Left forelimb (tissue), 1 donor: ENCODE results near the gene NLRP5.
"Not testable (repeated sequence)": the region's sequence is repeated elsewhere in the genome, so short reads cannot be mapped to it uniquely, and the experiment has no call there.

ENCODE experiments used
- DNase-seq: peaks from one replicate; pipeline ENCODE4 v3.0.0-alpha.2; 2018; ENCODE audit warnings: low spot score

Gene NLRP5

DNA sequence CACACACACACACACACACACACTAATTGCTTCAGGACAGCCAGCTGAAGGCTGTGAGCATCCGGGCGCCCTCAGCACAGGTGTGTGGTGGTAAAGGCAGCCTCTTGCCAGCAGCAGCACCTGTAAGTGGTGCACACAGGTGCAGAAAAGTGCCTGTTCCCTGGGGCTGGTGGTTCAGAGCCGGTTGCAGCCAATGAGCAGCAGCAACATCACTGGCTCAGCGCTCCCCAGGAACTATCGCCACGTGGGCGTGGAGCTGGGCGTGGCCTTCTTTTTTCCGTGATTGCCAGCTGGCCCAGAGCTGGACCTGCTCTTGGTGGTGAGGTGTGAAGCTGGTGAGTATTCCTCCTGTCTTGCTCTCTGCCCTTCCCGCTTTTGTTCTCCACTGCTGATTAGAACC is at the start of gene NLRP5:
Gene NLRP5 (plus strand): TSS at position 289 of the 400 bp plus-strand sequence.
- no peak for DNase-seq

DNA sequence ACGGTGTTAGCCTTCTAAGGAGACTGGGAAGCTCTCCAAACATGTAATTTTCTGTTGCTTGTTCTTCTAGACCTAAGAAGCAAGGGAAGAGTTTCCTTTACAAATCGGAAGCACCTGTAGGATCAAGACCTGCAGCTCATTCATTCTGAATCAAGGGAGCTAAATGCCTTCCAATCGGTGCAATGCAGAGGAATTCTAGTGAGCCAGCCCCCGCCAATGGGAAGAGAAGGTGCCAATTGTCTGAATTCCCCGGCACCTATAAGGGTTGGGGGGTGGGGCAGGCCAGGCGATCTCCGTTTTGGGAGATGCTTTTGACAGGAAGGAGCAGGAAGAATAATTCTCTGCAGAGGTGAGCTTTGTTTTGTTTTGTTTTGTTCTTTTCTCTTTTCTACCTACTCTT is 47.4 kb upstream of the NLRP5 start:
- DNase-seq = no peak

DNA sequence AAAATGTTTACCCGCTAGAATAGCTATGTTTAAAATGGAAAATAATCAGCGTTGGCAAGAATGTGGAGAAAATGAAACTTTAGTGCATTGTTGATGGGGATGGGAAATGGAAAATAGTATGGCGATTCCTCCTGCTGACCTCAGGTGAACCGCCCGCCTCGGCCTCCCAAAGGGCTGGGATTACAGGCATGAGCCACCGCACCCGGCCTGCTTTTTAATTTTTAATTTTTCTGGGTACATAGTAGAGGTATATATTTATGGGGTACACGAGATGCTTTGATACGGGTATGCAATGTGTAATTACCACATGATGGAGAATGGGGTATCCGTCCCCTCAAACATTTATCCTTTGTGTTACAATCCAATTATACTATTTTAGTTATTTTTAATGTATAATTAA is 46.3 kb upstream of the NLRP5 start:
- no peak for DNase-seq

DNA sequence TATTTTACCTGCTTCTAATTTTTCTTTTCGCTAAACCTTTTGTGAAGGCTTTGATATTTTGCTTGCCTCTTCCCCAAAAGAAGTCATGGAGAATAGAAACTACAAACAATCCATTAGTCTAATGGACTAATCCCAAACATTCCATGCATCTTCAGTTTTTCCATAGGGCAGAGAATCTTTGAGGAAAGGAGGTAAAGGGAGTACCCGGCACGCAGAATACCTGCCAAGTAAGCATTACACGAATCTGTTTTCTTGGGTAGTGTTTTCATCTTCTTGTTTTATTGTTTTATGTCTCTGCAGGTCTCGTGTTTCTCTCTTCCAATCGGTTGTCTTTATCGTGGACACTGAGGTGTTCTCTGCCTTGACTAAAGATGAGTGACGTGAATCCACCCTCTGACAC is 39.0 kb upstream of the NLRP5 start, which contains the start of gene NLRP8:
Gene NLRP8 (plus strand): TSS at position 301 of the 400 bp plus-strand sequence.
- DNase-seq = no peak

DNA sequence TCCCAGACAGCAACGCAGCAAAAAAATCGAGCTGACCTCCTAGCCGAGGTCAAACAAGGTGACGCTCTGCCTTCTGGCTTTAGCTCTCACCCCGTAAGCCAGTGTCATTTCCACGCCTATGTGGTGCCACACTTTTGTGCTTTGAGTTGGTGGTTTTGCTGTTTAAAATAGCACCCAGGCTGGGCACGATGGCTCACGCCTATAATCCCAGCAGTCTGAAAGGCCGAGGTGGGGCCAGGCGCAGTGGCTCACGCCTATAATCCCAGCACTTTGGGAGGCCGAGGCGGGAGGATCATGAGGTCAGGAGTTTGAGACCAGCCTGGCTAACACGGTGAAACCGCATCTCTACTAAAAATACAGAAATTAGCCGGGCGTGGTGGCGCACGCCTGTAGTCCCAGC is 36.0 kb upstream of the NLRP5 start:
- DNase-seq = not testable (repeated sequence)

DNA sequence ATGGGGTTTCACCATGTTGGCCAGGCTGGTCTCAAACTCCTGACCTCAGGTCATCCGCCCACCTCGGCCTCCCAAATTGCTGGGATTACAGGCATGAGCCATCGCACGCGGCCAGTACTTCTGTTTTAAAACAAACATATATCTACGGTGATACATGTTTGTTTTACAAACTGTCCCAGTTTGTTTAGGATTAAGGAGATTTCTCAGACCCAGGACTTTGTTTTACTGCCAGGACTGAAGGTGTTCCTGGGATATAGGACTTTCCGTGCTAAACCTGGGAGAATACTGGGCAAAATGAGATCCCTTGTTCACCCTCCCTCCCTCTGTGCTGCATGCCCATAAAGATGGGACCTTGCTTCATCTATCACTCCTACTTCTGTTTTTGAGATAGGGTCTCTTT is 30.1 kb upstream of the NLRP5 start:
- DNase-seq = no peak

DNA sequence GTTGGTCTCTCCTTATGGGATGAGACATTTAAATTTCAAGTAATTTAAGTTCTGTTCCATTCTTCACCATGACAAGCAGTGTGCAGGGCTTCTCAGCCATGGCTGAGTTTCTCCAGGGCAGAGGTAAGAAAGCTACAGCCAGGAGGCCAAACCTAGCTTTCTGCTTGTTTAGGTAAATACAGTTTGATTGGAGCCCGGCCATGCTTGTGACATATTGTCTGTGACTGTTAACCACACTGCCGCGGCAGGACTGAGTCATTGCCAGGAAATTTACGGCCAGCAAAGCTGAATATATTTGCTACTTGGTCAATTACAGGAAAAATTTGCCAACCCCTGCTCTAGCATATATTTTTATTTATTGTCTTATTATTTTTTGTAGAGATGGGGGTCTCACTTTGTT is 28.2 kb upstream of the NLRP5 start:
- no peak for DNase-seq

DNA sequence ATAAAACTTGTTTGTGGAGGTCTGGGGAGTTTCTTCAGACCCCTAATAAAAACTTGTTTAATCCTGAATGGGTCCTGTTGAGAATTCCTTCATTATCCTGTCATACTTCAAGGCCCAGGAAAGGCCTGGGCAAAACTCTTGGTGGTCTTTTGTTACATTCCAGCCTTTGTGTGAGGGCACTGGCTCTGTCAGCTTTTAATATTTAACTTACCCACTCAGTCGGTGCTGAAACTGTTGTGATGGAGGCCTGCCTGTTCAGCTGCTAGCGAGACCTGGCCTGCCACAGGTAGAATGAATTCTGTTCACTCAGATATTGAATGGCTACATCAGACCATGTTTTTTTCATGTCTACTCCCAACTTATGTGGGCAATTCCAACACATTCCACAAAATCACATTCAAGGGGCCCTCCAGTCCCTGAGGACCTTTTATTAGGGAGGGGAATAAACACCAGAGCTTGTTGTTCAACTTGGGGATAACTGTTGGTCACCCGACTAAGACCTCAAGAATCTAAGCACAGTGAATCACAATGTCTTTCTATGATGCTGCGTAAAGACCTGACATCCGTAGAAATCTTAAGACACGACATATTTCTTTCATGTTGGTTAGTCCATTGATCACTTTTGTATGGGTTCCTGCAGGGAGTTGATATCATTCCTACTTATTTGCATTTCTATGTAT is 26.4 kb upstream of the NLRP5 start:
- no peak for DNase-seq

DNA sequence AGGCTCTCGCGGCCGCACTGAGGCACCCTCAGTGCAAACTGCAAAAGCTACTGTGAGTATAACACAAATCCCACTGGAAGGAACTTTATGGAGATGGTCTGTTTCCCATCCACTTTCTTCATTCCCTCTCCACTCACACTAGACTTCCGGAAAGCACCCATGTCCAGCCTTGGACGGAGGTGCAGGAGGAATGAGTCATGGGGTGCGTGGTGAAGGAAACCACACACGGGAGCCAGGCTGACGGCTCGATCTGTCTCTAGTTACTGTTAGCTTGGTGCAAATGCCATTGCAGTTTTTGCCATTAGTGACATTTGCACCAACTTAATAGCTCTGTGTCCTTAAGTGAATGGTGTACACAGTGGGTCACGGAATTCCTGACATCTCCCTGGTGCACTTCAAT is 24.4 kb upstream of the NLRP5 start:
- DNase-seq = no peak

DNA sequence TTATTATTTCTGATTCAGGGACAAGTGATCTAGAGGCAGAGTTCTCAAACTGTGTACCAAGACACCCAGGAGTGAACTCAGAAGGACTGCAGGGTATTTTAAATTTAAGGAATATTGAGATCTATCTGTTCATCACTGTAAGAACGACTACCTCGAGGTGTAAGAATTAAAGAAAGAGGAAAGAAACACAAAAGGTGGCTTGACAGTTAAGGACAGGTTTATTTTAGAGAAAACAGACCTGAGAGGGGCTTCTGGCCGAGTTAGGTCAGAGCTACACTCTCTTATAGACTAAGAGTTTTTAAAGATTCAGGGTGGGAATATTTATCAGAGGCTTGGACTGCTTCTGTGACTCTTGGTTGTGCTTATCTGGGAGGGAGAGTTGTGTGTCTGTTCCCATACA is 12.6 kb upstream of the NLRP5 start:
- DNase-seq = no peak

DNA sequence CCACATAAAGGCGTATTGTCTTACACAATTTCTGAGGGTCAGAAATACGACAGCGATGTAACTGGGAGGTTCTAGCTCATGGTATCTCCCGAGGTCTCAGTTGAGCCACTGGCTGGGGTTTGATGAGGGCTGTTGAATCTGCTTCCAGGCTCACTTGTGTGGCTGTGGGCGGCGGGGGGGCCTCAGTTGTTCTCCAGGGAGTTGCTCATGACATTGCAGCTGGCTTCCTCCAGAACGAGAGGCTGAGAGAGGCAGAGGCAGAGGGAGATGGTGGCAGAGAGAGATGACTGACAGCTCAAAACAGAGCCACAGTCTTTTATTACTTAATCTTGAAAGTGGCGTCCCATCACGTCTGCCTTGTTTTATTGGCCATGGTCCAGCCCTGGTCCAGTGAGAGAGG is 6.2 kb upstream of the NLRP5 start:
- no peak for DNase-seq

DNA sequence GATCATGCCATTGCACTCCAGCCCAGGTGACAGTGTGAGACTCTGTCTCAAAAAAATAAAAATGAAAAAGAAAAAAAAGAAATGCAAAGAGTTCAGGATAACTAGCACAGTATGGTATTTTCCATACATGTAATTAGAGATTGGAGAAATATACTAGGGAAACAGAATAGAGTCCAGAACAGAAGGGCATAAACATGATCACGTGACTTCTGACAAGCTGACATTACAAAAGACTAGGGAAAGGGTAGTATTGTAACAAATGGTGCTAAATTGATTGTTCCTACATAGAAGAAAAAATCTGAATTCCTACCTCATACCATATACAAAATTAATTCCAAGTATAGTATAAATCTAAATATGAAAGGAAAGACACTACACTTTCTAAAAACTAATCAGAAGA is 1.3 kb upstream of the NLRP5 start:
- no peak for DNase-seq

DNA sequence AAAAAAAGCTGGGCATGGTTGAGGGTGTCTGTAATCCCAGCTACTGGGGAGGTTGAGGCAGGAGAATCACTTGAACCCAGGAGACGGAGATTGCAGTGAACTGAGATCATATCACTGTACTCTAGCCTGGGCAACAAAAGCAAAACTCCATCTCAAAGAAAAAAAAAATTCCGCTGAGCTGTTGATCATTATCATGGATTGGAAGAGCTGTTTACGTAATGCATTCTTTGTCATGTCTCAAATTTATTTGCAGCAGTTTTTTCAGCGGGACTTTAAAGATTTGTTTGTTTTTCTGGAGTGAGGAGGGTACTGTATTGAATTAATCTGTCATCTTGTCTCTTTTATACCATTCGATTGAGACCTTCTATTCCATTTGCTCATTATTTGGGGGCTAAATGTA is 4.3 kb downstream of the NLRP5 start:
- no peak for DNase-seq

DNA sequence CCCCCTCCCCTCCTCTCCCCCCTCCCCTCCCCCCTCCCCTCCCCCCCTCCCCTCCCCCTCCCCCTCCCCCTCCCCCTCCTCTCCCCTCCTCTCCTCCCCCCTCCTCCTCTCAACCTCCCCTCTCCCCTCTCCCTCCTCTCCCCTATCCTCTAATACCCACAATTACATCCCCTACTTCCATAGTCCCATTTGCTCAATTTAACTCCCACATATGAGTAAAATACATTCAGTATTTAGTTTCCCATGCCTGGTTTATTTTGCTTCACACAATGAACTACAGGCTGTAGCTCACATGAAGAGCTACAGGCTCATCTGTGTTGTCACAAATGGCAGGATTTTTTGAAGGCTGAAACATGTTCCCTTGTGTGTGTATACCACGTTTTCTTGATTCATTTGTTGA is 6.9 kb downstream of the NLRP5 start:
- no peak for DNase-seq

DNA sequence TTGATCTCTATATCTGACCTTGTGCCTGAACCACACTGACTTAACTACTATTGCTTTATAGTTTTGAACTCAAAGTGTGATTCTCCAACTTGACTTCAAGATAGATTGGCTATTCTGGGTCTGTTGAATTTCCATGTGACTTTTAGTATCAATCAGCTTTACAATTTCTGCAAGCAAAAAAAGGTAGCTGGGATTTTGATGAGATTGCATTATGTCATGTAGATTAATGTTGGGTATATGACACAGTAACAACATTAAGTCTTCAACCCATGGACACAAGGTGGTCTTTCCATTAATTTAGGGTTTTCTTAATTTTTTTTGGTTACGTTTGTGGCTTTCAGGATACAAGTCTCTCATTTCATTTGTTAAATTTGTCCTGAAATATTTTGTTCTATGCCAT is 28.2 kb downstream of the NLRP5 start:
- DNase-seq = no peak

DNA sequence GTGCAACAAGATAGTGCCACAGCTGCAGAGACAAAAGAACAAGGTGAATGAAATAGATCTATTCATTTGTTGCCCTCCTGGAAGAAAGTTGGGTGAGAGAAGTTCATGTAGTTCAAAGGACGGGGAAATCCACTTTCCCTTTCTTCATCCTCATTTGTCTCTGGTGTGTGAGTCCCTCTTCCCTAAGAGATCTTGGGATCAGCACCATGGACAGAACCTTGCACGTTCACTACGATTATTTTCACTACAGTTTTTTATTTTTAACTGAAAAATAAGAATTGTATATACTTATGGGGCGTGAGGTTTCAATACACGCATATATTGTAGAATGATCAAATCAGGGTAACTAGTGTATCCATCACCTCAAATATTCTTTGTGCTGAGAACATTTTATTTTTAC is 29.2 kb downstream of the NLRP5 start:
- DNase-seq = no peak

DNA sequence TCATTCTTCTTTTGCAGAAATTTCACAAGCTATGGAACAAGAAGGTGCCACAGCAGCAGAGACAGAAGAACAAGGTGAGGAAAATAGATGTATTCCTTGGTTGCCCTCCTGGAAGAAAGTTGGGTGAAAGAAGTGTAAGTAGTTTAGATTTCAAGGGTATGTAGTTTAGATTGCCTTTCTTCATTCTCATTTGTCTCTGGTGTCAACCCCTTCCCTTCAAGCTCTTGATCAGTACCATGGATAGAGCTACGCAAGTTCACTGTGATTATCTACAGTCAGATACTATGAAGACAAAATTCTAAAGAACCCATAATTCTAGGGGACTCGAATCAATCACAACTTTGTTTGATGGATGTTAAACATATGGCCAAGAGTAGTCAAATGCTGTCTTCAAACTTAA is 32.8 kb downstream of the NLRP5 start:
- not testable (repeated sequence) for DNase-seq

DNA sequence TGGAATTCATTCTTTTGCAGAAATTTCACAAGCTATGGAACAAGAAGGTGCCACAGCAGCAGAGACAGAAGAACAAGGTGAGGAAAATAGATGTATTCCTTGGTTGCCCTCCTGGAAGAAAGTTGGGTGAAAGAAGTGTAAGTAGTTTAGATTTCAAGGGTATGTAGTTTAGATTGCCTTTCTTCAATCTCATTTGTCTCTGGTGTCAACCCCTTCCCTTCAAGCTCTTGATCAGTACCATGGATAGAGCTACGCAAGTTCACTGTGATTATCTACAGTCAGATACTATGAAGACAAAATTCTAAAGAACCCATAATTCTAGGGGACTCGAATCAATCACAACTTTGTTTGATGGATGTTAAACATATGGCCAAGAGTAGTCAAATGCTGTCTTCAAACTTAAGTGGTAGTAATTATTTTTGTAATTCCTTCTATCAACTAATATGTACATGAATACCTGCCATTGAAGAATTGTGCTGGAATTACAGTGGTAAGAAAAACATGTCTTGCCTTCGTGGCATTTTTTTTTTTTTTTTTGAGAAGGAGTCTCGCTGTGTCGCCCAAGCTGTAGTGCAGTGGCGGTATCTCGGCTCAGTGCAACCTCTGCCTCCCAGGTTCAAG is 33.9 kb downstream of the NLRP5 start:
- DNase-seq = not testable (repeated sequence)

DNA sequence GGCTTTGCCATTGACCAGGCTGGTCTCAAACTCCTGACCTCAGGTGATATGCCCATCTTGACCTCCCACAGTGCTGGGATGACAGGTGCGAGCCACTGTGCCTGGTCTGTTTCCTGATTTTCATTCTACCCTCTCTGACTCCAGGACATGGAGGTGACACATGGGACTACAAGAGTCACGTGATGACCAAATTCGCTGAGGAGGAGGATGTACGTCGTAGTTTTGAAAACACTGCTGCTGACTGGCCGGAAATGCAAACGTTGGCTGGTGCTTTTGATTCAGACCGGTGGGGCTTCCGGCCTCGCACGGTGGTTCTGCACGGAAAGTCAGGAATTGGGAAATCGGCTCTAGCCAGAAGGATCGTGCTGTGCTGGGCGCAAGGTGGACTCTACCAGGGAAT is 40.2 kb downstream of the NLRP5 start:
- DNase-seq = no peak

DNA sequence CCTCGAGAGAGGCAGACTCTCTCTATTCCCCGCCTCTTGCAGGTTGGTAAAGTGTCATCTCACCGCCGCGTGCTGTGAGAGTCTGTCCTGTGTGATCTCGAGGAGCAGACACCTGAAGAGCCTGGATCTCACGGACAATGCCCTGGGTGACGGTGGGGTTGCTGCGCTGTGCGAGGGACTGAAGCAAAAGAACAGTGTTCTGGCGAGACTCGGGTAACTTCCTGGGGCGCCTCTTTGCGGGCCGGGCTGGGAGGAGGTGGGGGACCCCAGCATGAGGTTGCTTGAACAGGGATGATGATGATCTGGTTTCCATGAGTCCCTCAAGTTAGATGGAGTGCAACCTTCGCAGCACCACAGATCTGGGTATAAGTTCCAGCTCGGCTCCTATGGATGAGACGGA is 67.0 kb downstream of the NLRP5 start:
- no peak for DNase-seq

DNA sequence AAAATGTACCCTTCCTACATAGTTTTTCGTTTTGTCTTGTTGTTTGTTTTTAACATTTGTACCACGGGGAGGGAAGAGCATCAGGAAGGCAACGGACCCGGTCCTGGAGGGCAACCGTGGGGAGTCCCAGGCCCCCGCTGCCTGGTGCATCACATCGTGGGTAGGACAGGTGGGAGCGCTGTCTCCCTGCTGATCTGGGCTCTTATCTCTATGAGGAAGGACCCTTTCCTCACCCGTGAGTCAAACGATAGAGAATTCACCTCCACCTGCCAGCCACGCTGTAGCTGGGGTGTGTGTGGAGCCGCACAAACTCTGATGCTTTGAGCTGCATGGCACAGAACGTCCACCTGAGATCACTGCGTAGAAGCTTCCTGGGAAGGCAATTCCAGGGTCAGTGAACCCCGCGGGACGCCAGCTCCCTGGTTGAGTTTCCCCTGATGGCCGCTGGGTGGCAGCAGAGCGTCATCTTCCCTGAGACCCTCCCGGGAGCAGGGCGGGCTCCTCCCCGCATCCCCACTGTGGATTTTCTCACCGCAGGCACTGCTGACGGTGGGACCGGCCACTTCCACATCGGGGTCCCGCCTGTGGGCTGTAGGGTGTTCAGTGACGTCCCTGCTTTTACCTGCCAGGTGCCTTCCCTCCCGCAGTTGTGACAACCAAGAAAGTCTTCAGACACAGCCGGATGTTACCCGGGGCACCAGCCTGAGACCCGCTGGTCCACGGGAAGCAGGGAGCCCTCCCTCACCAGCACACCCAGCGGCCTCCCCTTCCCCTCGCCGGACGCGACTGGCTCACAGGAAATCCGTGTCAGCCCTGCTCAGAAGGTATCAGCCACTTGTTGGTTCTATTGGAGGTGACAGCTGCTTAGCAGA is 79.8 kb downstream of the NLRP5 start:
- no peak for DNase-seq

DNA sequence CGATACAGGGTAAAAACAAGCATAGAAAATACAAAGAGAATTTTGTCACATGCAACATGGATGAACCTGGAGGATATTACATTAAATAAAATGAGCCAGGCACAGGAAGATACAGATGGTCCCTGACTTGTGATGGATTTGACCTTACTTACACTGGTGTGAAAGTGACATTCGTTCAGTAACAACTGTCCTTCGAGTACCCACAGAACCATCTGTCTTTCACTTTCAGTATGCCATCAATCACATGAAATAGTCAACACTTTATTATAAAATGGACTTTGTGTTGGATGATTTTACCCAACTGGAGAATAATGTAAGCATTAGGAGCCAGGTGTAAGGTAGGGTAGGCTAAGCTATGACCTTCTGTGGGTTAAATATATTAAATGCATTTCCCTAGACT is 83.1 kb downstream of the NLRP5 start:
- DNase-seq = no peak

DNA sequence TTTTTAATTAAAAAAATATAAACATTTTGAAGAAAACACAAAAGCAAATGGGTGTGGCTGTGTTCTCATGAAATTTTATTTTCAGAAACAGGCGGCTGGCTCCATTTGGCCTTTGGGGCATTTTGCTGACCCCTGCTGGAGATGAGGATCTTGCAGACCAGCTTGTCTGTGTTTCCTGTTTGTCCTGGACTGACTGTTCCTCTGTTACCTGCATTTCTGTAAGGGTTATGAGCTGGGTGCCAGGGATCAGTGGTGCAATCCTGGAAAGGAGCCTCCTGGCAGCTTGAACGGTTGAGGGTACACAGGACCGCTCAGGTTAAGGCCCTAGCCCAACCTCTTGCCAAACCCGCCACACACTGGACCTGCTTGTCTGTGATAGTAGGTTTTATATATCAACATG is 84.6 kb downstream of the NLRP5 start:
- no peak for DNase-seq
